Measurements from ENCODE around the gene DERA. TPM values are rescaled to one million over a fixed set of nuclear protein-coding genes. Genes with fewer than 3 reads are reported as not detected.
"Not testable (repeated sequence)": the region's sequence is repeated elsewhere in the genome, so short reads cannot be mapped to it uniquely, and the experiment has no call there.

DERA gene
- total RNA-seq, 5 donors from 2014 or later (not counting 1 experiment from before 2014, with no cell fraction given) = 11.0 to 13.4 (median 11.6) TPM

GRCh38 chr12:15956413-15957185 is 45.5 kb downstream of the DERA start:
- H3K4me1 Mint-ChIP-seq = no peaks in the 10 kb centered on the region
- WGBS (ENCODE audit: insufficient coverage) = 94% methylated on average over 4 of the region's 9 CpGs
- Histone ChIP-seq H3K27me3 (replicated peaks in 1 of 2; ENCODE audit: control insufficient read depth in 2 of 2, extremely low read depth in 1 of 2, insufficient read depth in 2 of 2, low read length in 1 of 2) (no peaks in the 10 kb centered on the region), H3K4me1 (ENCODE audit: control insufficient read depth in 1 of 2, extremely low read depth in 1 of 2, insufficient read depth in 2 of 2, low read length in 2 of 2) (no peaks in the 10 kb centered on the region), H3K9me3 (no peaks in the 10 kb centered on the region), H3K36me3 (ENCODE audit: control insufficient read depth in 2 of 2, extremely low read depth in 1 of 2, insufficient read depth in 1 of 2, low read length in 1 of 2) (peaks cover 0 to 14% of the 10 kb centered on the region in 2 donors), H3K27ac (ENCODE audit: low read length) (no peak overlapping the region), H3K4me3 (ENCODE audit: control insufficient read depth in 1 of 2, extremely low read depth in 1 of 2, low read length in 1 of 2) (no peak overlapping the region)
- no peak overlapping the region for H3K27ac Mint-ChIP-seq
- H3K9me3 Mint-ChIP-seq = no peaks in the 10 kb centered on the region
- ChIA-PET CTCF (interaction anchor here in 1 of 2 donors (1.6 kb wide), 1 partner anchor 19 kb away, joined by 3 read pairs; no protein-coding TSS in a partner anchor), POLR2A (no interaction called here)
- H3K36me3 Mint-ChIP-seq = peaks cover 51% of the 10 kb centered on the region
- no peak overlapping the region for H3K4me3 Mint-ChIP-seq
- no peak for ATAC-seq (replicated peaks in 1 of 4)
- no peaks in the 10 kb centered on the region for H3K27me3 Mint-ChIP-seq
- DNase-seq = no peak

- H3K4me3 ChIP-seq (ENCODE audit: control insufficient read depth in 1 of 2, extremely low read depth in 1 of 2, low read length in 1 of 2) = no peak overlapping the region
- ChIA-PET CTCF (interaction anchor here in 1 of 2 donors (0.6 to 0.7 kb wide), 2 partner anchors 24 to 856 kb away, joined by 3 to 18 read pairs; no protein-coding TSS in a partner anchor), POLR2A (interaction anchor here in 1 of 2 donors (0.8 kb wide), 1 partner anchor 20 kb away, joined by 15 read pairs; no protein-coding TSS in a partner anchor)
- no peaks in the 10 kb centered on the region for H3K27me3 ChIP-seq (replicated peaks in 1 of 2; ENCODE audit: control insufficient read depth in 2 of 2, extremely low read depth in 1 of 2, insufficient read depth in 2 of 2, low read length in 1 of 2)
- no peak overlapping the region for H3K27ac ChIP-seq (ENCODE audit: low read length)
- H3K27me3 Mint-ChIP-seq = no peaks in the 10 kb centered on the region
- peaks cover 0 to 28% of the 10 kb centered on the region in 2 donors for H3K36me3 ChIP-seq (ENCODE audit: control insufficient read depth in 2 of 2, extremely low read depth in 1 of 2, insufficient read depth in 1 of 2, low read length in 1 of 2)
- no peaks in the 10 kb centered on the region for H3K9me3 ChIP-seq
- no peaks in the 10 kb centered on the region for H3K4me1 Mint-ChIP-seq
- H3K9me3 Mint-ChIP-seq = no peaks in the 10 kb centered on the region
- no peak overlapping the region for H3K27ac Mint-ChIP-seq
- no CpG with 5 or more reads among the region's 4 CpGs for WGBS (ENCODE audit: insufficient coverage)
- DNase-seq (no peak), ATAC-seq (replicated peaks in 1 of 4) (no peak)
- no peaks in the 10 kb centered on the region for H3K4me1 ChIP-seq (ENCODE audit: control insufficient read depth in 1 of 2, extremely low read depth in 1 of 2, insufficient read depth in 2 of 2, low read length in 2 of 2)
- peaks cover 68% of the 10 kb centered on the region for H3K36me3 Mint-ChIP-seq
- H3K4me3 Mint-ChIP-seq = no peak overlapping the region
These were observed 51.6 kb downstream of the DERA start for GRCh38 chr12:15962760-15963159.

GRCh38 chr12:15963271-15963670 is 52.1 kb downstream of the DERA start:
- no peaks in the 10 kb centered on the region for H3K27me3 ChIP-seq (replicated peaks in 1 of 2; ENCODE audit: control insufficient read depth in 2 of 2, extremely low read depth in 1 of 2, insufficient read depth in 2 of 2, low read length in 1 of 2)
- H3K36me3 ChIP-seq (ENCODE audit: control insufficient read depth in 2 of 2, extremely low read depth in 1 of 2, insufficient read depth in 1 of 2, low read length in 1 of 2) = peaks cover 0 to 26% of the 10 kb centered on the region in 2 donors
- ATAC-seq (replicated peaks in 1 of 4) (no peak), DNase-seq (no peak)
- H3K4me1 ChIP-seq (ENCODE audit: control insufficient read depth in 1 of 2, extremely low read depth in 1 of 2, insufficient read depth in 2 of 2, low read length in 2 of 2) = no peaks in the 10 kb centered on the region
- Mint-ChIP-seq H3K27me3 (no peaks in the 10 kb centered on the region), H3K27ac (no peak overlapping the region), H3K4me3 (no peak overlapping the region), H3K4me1 (no peaks in the 10 kb centered on the region), H3K36me3 (peaks cover 68% of the 10 kb centered on the region), H3K9me3 (no peaks in the 10 kb centered on the region)
- CTCF ChIA-PET = interaction anchor here in 1 of 2 donors (0.6 to 0.7 kb wide), 2 partner anchors 24 to 857 kb away, joined by 3 to 18 read pairs; no protein-coding TSS in a partner anchor
- WGBS (ENCODE audit: insufficient coverage) = no CpG with 5 or more reads among the region's 1 CpG
- POLR2A ChIA-PET = interaction anchor here in 1 of 2 donors (0.8 kb wide), 1 partner anchor 19 kb away, joined by 15 read pairs; no protein-coding TSS in a partner anchor
- H3K27ac ChIP-seq (ENCODE audit: low read length) = no peak overlapping the region
- no peaks in the 10 kb centered on the region for H3K9me3 ChIP-seq
- no peak overlapping the region for H3K4me3 ChIP-seq (ENCODE audit: control insufficient read depth in 1 of 2, extremely low read depth in 1 of 2, low read length in 1 of 2)

- no peaks in the 10 kb centered on the region for H3K4me1 ChIP-seq (ENCODE audit: control insufficient read depth in 1 of 2, extremely low read depth in 1 of 2, insufficient read depth in 2 of 2, low read length in 2 of 2)
- no peak overlapping the region for H3K4me3 ChIP-seq (ENCODE audit: control insufficient read depth in 1 of 2, extremely low read depth in 1 of 2, low read length in 1 of 2)
- ChIA-PET CTCF (interaction anchor here in 1 of 2 donors (0.6 kb wide), 1 partner anchor 123 kb away, joined by 7 read pairs; no protein-coding TSS in a partner anchor), POLR2A (no interaction called here)
- ATAC-seq (replicated peaks in 1 of 4) (no peak), DNase-seq (no peak)
- H3K9me3 ChIP-seq = no peaks in the 10 kb centered on the region
- peaks cover 0 to 14% of the 10 kb centered on the region in 2 donors for H3K36me3 ChIP-seq (ENCODE audit: control insufficient read depth in 2 of 2, extremely low read depth in 1 of 2, insufficient read depth in 1 of 2, low read length in 1 of 2)
- H3K4me1 Mint-ChIP-seq = no peaks in the 10 kb centered on the region
- H3K9me3 Mint-ChIP-seq = no peaks in the 10 kb centered on the region
- H3K27me3 ChIP-seq (replicated peaks in 1 of 2; ENCODE audit: control insufficient read depth in 2 of 2, extremely low read depth in 1 of 2, insufficient read depth in 2 of 2, low read length in 1 of 2) = no peaks in the 10 kb centered on the region
- H3K27me3 Mint-ChIP-seq = no peaks in the 10 kb centered on the region
- H3K27ac ChIP-seq (ENCODE audit: low read length) = no peak overlapping the region
- peaks cover 63% of the 10 kb centered on the region for H3K36me3 Mint-ChIP-seq
- WGBS (ENCODE audit: insufficient coverage) = 71% methylated on average over 1 of the region's 1 CpG
- no peak overlapping the region for H3K4me3 Mint-ChIP-seq
- no peak overlapping the region for H3K27ac Mint-ChIP-seq
These were observed 55.3 kb downstream of the DERA start for GRCh38 chr12:15966426-15966825.

- H3K36me3 Mint-ChIP-seq = peaks cover 62% of the 10 kb centered on the region
- H3K4me1 Mint-ChIP-seq; H3K9me3 ChIP-seq; H3K27me3 ChIP-seq (replicated peaks in 1 of 2; ENCODE audit: control insufficient read depth in 2 of 2, extremely low read depth in 1 of 2, insufficient read depth in 2 of 2, low read length in 1 of 2); H3K27me3 Mint-ChIP-seq; H3K27ac ChIP-seq (ENCODE audit: low read length); H3K4me3 Mint-ChIP-seq; H3K4me1 ChIP-seq (ENCODE audit: control insufficient read depth in 1 of 2, extremely low read depth in 1 of 2, insufficient read depth in 2 of 2, low read length in 2 of 2); DNase-seq; ATAC-seq (replicated peaks in 1 of 4); POLR2A ChIA-PET; H3K27ac Mint-ChIP-seq; H3K4me3 ChIP-seq (ENCODE audit: control insufficient read depth in 1 of 2, extremely low read depth in 1 of 2, low read length in 1 of 2); H3K9me3 Mint-ChIP-seq: not testable (repeated sequence)
- WGBS (ENCODE audit: insufficient coverage) = no CpG with 5 or more reads among the region's 3 CpGs
- peaks cover 0 to 14% of the 10 kb centered on the region in 2 donors for H3K36me3 ChIP-seq (ENCODE audit: control insufficient read depth in 2 of 2, extremely low read depth in 1 of 2, insufficient read depth in 1 of 2, low read length in 1 of 2)
- CTCF ChIA-PET = interaction anchor here in 1 of 2 donors (0.6 kb wide), 1 partner anchor 124 kb away, joined by 7 read pairs; no protein-coding TSS in a partner anchor
These were observed 55.9 kb downstream of the DERA start for GRCh38 chr12:15967053-15967452.

- no peaks in the 10 kb centered on the region for H3K9me3 ChIP-seq
- no peaks in the 10 kb centered on the region for H3K27me3 Mint-ChIP-seq
- H3K4me1 ChIP-seq (ENCODE audit: control insufficient read depth in 1 of 2, extremely low read depth in 1 of 2, insufficient read depth in 2 of 2, low read length in 2 of 2) = no peaks in the 10 kb centered on the region
- H3K27me3 ChIP-seq (replicated peaks in 1 of 2; ENCODE audit: control insufficient read depth in 2 of 2, extremely low read depth in 1 of 2, insufficient read depth in 2 of 2, low read length in 1 of 2) = no peaks in the 10 kb centered on the region
- no peak overlapping the region for H3K27ac ChIP-seq (ENCODE audit: low read length)
- H3K4me1 Mint-ChIP-seq = no peaks in the 10 kb centered on the region
- DNase-seq (no peak), ATAC-seq (replicated peaks in 1 of 4) (no peak)
- ChIA-PET POLR2A (no interaction called here), CTCF (no interaction called here)
- peaks cover 2 to 5% of the 10 kb centered on the region in 2 donors for H3K36me3 ChIP-seq (ENCODE audit: control insufficient read depth in 2 of 2, extremely low read depth in 1 of 2, insufficient read depth in 1 of 2, low read length in 1 of 2)
- peaks cover 51% of the 10 kb centered on the region for H3K36me3 Mint-ChIP-seq
- H3K4me3 ChIP-seq (ENCODE audit: control insufficient read depth in 1 of 2, extremely low read depth in 1 of 2, low read length in 1 of 2) = no peak overlapping the region
- no peaks in the 10 kb centered on the region for H3K9me3 Mint-ChIP-seq
- no CpG with 5 or more reads among the region's 3 CpGs for WGBS (ENCODE audit: insufficient coverage)
- no peak overlapping the region for H3K27ac Mint-ChIP-seq
- no peak overlapping the region for H3K4me3 Mint-ChIP-seq
These were observed 60.1 kb downstream of the DERA start for GRCh38 chr12:15971211-15971610.

All from T-cell (primary cell).